Gastrocnemius medialis (tissue), 4 donors: ENCODE results near the gene CNIH3.

Experiments
- CTCF ChIP-seq, 5 experiments: fragments of 450-650 bp in 3 of 5; fragments of 200-600 bp in 2 of 5; sonication (generic) in 2 of 5; IDR thresholded peaks in 4 of 5; conservative IDR thresholded peaks in 1 of 5; 1 replicate in 4 of 5; 2 replicates in 1 of 5; pipeline ENCODE4 v1.5.1; 2016 to 2019; ENCODE audit warnings: antibody characterized with exemption in 5 of 5, mild to moderate bottlenecking in 3 of 5, moderate library complexity in 3 of 5
- POLR2A ChIP-seq, 2 donors: fragments of 450-650 bp; IDR thresholded peaks; one replicate each; pipeline ENCODE4 v1.6.1; 2017; ENCODE audit warnings: antibody characterized with exemption in 2 of 2, mild to moderate bottlenecking in 2 of 2, moderate library complexity in 2 of 2

GRCh38 chr1:224704107-224704735, 88.1 kb downstream of the CNIH3 start:
- TF ChIP-seq CTCF (IDR thresholded peaks at IDR 0.05 in 4 of 5, conservative IDR thresholded peaks at IDR 0.05 in 1 of 5) (no peak), POLR2A (IDR thresholded peaks at IDR 0.05) (no peak)
